ENCODE measurements around the gene ZBTB7B.

DNA sequence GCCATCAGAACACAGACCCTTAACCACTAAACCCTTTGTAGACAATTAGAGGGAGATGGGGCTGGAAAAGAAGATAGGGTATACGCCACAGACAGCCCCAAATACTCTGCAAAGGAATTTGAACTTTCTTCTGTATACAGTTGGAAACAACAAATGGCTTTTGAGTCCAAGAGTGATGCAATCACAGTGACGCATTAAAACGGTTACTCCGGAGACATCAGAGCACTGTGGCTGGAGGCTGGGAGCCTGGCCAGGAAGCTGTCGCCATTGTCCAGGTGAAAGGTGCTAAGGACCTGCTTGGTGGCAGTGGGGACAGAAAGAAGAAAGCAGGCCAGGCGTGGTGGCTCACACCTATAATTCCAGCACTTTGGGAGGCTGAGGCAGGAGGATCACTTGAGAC lies 15.3 kb upstream of the ZBTB7B start:
- TF ChIP-seq, protein P1, sequence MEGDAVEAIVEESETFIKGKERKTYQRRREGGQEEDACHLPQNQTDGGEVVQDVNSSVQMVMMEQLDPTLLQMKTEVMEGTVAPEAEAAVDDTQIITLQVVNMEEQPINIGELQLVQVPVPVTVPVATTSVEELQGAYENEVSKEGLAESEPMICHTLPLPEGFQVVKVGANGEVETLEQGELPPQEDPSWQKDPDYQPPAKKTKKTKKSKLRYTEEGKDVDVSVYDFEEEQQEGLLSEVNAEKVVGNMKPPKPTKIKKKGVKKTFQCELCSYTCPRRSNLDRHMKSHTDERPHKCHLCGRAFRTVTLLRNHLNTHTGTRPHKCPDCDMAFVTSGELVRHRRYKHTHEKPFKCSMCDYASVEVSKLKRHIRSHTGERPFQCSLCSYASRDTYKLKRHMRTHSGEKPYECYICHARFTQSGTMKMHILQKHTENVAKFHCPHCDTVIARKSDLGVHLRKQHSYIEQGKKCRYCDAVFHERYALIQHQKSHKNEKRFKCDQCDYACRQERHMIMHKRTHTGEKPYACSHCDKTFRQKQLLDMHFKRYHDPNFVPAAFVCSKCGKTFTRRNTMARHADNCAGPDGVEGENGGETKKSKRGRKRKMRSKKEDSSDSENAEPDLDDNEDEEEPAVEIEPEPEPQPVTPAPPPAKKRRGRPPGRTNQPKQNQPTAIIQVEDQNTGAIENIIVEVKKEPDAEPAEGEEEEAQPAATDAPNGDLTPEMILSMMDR (IDR thresholded peaks at IDR 0.05), result no peak
- no peak for TF ChIP-seq EP300 (IDR thresholded peaks at IDR 0.05)
- no peak for TF ChIP-seq POLR2A (IDR thresholded peaks at IDR 0.05)
